Coronary artery (tissue), 2 donors: ENCODE measurements around the gene TMED4.

Experiments used
- DNase-seq: peaks from one replicate; pipeline ENCODE4 v3.0.0-alpha.2; 2017; ENCODE audit warnings: low spot score
- H3K27ac ChIP-seq, 2 donors: fragments of 200-600 bp; sonication (generic); one replicate each; pipeline ENCODE4 v1.5.1; 2016 to 2019
- H3K4me3 ChIP-seq: fragments of 200-600 bp; sonication (generic); 2 replicates; pipeline ENCODE4 v1.5.1; 2016; ENCODE audit warnings: mild to moderate bottlenecking, moderate library complexity
- TF ChIP-seq, protein P1 (sequence below): fragments of 200-600 bp; sonication (generic); IDR thresholded peaks from one replicate; pipeline ENCODE4 v1.5.1; 2019; ENCODE audit warnings: antibody characterized with exemption

The TMED4 gene

GRCh38 chr7:44595934-44596635 is 14.1 kb upstream of the TMED4 start:
- no peak for DNase-seq
- Histone ChIP-seq H3K27ac (no peak overlapping the region), H3K4me3 (no peak overlapping the region)
- TF ChIP-seq, protein P1, sequence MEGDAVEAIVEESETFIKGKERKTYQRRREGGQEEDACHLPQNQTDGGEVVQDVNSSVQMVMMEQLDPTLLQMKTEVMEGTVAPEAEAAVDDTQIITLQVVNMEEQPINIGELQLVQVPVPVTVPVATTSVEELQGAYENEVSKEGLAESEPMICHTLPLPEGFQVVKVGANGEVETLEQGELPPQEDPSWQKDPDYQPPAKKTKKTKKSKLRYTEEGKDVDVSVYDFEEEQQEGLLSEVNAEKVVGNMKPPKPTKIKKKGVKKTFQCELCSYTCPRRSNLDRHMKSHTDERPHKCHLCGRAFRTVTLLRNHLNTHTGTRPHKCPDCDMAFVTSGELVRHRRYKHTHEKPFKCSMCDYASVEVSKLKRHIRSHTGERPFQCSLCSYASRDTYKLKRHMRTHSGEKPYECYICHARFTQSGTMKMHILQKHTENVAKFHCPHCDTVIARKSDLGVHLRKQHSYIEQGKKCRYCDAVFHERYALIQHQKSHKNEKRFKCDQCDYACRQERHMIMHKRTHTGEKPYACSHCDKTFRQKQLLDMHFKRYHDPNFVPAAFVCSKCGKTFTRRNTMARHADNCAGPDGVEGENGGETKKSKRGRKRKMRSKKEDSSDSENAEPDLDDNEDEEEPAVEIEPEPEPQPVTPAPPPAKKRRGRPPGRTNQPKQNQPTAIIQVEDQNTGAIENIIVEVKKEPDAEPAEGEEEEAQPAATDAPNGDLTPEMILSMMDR: no peak

- TF ChIP-seq, protein P1: no peak
- Histone ChIP-seq H3K27ac (no peak overlapping the region), H3K4me3 (no peak overlapping the region)
- DNase-seq: no peak
These were observed 8.9 kb upstream of the TMED4 start for GRCh38 chr7:44590910-44591309.

GRCh38 chr7:44587843-44588711 is 6.0 kb upstream of the TMED4 start:
- TF ChIP-seq, protein P1: peak; percentile 39
- H3K4me3 ChIP-seq: no peak overlapping the region
- no peak overlapping the region for H3K27ac ChIP-seq
- no peak for DNase-seq

DNA sequence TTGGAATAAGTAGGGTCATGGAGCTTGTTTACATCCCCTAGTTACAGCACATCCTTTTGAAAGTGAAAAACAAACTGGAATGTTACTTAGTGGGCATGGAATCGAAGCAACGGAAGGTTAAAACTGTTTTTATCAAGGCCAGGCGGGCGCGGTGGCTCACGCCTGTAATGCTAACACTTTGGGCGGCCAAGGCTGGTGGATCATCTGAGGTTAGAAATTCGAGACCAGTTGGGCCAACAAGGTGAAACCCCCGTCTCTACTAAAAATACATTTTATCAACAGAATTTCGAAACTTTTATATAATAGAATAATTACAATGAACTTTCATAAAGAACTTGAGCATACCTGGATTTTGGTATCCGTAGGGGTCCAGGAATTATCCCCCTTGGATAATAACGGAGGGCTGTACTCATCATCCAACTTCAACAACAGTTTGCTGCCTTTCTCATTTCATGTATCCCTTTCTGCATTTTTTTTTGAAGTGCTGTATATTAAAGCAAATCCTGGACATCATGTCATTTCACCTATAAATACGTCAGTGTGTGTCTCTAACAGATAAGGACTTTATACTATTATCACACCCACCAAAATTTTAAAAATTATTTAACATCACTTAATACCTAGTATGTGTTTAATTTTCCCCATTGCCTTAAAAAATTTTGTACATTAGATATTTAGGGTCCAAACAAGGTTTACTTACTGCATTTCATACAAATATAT is 1.3 kb upstream of the TMED4 start:
- H3K27ac ChIP-seq: peak overlapping the region; percentile 85 to 99
- DNase-seq: no peak
- peak overlapping the region; percentile 76 for H3K4me3 ChIP-seq
- TF ChIP-seq, protein P1: no peak

- H3K4me3 ChIP-seq: peak overlapping the region; percentile 76
- peak overlapping the region; percentile 85 to 99 for H3K27ac ChIP-seq
- no peak for DNase-seq
- TF ChIP-seq, protein P1: no peak
These were observed 819 bp downstream of the TMED4 start for GRCh38 chr7:44580945-44581878.

DNA sequence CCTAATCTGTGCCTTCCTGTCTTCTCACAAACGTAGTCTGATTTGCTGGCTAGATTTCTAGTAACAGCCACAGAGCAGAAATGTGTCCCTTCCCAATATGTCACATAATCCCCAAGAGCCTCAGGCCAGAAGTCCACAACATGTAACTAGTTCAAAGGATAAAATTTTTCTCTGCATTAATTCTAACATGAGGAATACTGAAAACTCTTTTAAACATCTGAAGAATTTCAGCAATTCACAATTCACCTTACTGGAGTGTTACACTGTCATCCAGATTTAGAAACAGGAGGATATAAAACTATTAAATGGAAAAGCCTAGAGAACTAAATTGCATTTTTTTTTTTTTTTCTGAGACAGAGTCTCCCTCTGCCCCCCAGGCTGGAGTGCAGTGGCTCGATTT is 5.8 kb downstream of the TMED4 start:
- TF ChIP-seq, protein P1: no peak
- Histone ChIP-seq H3K4me3 (no peak overlapping the region), H3K27ac (no peak overlapping the region)

More for the DNA sequence above, 5.8 kb downstream of the TMED4 start:
- no peak for DNase-seq
